Activated CD4-positive, alpha-beta T cell treated with anti-CD3 and anti-CD28 coated beads, Interleukin-2, amount 10 ng/mL, durations not matched to agents 24 days and 14 days (primary cell): ENCODE results near the gene ZNF615. TPM values are rescaled to one million over a fixed set of nuclear protein-coding genes. Genes with fewer than 3 reads are reported as not detected.
"Not testable (repeated sequence)": the region's sequence is repeated elsewhere in the genome, so short reads cannot be mapped to it uniquely, and the experiment has no call there.

Experiments
- DNase-seq: peaks from one replicate; pipeline ENCODE4 v3.0.0; 2022
- H3K27ac Mint-ChIP-seq: one replicate; pipeline ENCODE4 v1.8.0; 2022; ENCODE audit warnings: mild to moderate bottlenecking, mixed read lengths
- H3K27me3 Mint-ChIP-seq: one replicate; pipeline ENCODE4 v1.8.0; 2022; ENCODE audit warnings: mixed read lengths
- H3K36me3 Mint-ChIP-seq: one replicate; pipeline ENCODE4 v1.8.0; 2022; ENCODE audit warnings: low read depth, mild to moderate bottlenecking, mixed read lengths
- H3K4me1 Mint-ChIP-seq: one replicate; pipeline ENCODE4 v1.8.0; 2021; ENCODE audit warnings: mixed read lengths
- H3K4me3 Mint-ChIP-seq: one replicate; pipeline ENCODE4 v1.8.0; 2022; ENCODE audit warnings: mild to moderate bottlenecking, moderate library complexity, mixed read lengths
- H3K9me3 Mint-ChIP-seq: one replicate; pipeline ENCODE4 v1.8.0; 2021; ENCODE audit warnings: mixed read lengths
- intact Hi-C: fragments of 100-400 bp; cut with micrococcal nuclease; formaldehyde crosslinking; loops from one replicate; pipeline ENCODE4 v1.15.1; 2023
- total RNA-seq: library from RNA; stranded (reverse); gene quantifications from 2 replicates; pipeline ENCODE4 v1.2.3, GENCODE V29; 2022

Gene ZNF615
- 5.9 and 6.9 TPM in 2 replicates for total RNA-seq

- peak; percentile 96 for DNase-seq
- Mint-ChIP-seq H3K9me3 (peaks cover 18% of the 10 kb centered on the region), H3K4me1 (peaks cover 14% of the 10 kb centered on the region), H3K27me3 (no peaks in the 10 kb centered on the region), H3K36me3 (peaks cover 51% of the 10 kb centered on the region), H3K4me3 (peak within 1 kb of the TSS; percentile 91), H3K27ac (peak within 1 kb of the TSS; percentile 98)
- intact Hi-C loops, result loop anchor here (1.0 to 2.0 kb wide), 4 partner anchors 20 to 81 kb away; partner anchors contain the start of genes ZNF350, ZNF613 and ZNF614
These were observed at the start of gene ZNF615 for GRCh38 chr19:52007806-52008557. Gene ZNF615, minus strand, starts transcription at chr19:52008211. Its CDS starts 4,500 bp downstream, at chr19:52003711.

DNA sequence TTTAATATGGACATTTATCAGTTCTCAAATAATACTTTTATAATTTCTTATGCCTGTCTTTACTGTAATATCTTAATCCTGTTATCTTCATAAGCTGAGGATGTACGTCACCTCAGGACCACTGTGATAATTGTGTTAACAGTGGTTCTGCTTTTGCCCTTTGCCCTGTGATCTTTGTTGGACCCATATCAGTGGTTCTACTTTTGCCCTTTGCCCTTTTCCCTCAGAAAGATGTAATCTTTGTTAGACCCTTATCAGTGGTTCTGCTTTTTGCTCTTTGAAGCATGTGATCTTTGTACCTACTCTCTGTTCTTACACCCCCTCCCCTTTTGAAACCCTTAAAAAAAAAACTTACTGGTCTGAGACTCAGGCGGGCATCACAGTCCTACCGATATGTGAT is 48.5 kb upstream of the ZNF615 start:
- peaks cover 38% of the 10 kb centered on the region for H3K36me3 Mint-ChIP-seq

DNA sequence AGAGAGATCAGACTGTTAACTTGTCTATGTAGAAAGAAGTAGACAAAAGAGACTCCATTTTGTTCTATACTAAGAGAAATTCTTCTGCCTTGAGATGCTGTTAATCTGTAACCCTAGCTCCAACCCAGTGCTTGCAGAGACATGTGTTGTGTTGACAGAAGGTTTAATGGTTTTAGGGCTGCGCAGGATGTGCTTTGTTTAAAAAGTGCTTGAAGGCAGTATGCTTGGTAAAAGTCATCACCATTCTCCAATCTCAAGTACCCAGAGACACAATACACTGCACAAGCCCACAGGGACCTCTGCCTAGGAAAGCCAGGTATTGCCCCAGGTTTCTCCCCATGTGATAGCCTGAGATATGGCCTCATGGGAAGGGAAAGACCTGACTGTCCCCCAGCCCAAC is 43.7 kb upstream of the ZNF615 start:
- H3K27me3 Mint-ChIP-seq, DNase-seq, H3K27ac Mint-ChIP-seq, intact Hi-C loops, H3K4me3 Mint-ChIP-seq: not testable (repeated sequence)
- peaks cover 21% of the 10 kb centered on the region for H3K4me1 Mint-ChIP-seq
- H3K36me3 Mint-ChIP-seq, result peaks cover 69% of the 10 kb centered on the region
- H3K9me3 Mint-ChIP-seq, result peaks cover 52% of the 10 kb centered on the region

More for the DNA sequence above, 48.5 kb upstream of the ZNF615 start:
- intact Hi-C loops, H3K27me3 Mint-ChIP-seq, H3K4me3 Mint-ChIP-seq, DNase-seq, H3K4me1 Mint-ChIP-seq, H3K27ac Mint-ChIP-seq: not testable (repeated sequence)
- H3K9me3 Mint-ChIP-seq, result peaks cover 36% of the 10 kb centered on the region

DNA sequence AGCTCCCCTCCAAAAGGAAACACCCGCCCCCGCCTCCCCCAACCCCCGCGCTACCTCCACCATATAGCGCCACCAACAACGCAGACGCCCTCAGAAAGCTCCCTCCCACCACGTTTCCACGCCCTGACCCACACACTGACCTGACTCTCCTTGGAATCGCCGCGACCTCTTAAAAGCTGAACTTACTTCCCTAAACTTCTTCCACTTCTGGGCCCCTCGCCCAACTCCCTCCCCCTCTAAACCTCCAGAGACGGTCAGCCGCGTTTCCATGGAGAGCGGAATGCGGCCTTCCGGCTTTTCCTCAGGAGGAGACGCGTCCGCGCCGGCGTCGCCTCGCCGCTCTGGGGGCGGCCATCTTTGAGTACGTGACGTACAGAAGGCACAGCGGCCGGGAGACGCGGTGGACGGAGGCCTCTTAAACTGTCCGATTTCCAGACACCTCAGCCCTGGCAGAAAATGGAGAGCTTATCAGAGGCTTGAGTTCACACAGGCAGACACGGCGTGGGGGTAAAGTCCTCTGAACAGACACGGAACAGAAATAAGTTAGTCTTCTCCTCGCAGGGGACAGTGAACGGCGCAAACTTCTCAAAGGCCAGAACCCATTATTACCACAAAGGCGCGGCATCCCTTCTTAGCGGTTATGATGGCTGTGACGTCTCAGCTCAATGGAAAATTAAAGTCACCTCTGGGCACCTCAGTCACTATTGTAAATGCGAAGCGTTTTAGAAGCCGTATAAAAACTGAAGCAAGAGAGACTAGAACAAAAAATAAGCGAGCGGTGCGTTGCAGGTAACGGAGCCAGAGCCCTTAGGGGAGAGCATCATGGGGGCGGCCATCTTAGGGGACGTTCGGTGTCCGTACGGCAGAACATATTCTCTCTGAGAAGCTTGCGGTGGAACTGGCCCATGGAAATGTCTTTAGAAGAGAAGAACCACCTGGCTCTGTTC is 40.8 kb upstream of the ZNF615 start, which contains the start of gene ZNF432:
Gene ZNF432 (minus strand): TSS at position 284 of the 947 bp plus-strand sequence. CDS start 1,970 bp downstream, outside the sequence.
- intact Hi-C loops, result loop anchor here (1.0 to 2.0 kb wide), 7 partner anchors 21 to 488 kb away; partner anchors contain the start of genes ZNF350, ZNF613, ZNF614 and ZNF615
- DNase-seq, result peak; percentile 94
- peak within 1 kb of the TSS; percentile 99 for H3K27ac Mint-ChIP-seq
- H3K9me3 Mint-ChIP-seq, result peaks cover 48% of the 10 kb centered on the region
- H3K4me3 Mint-ChIP-seq, result peak within 1 kb of the TSS; percentile 98
- peaks cover 82% of the 10 kb centered on the region for H3K36me3 Mint-ChIP-seq
- H3K27me3 Mint-ChIP-seq, result no peaks in the 10 kb centered on the region
- peaks cover 21% of the 10 kb centered on the region for H3K4me1 Mint-ChIP-seq

DNA sequence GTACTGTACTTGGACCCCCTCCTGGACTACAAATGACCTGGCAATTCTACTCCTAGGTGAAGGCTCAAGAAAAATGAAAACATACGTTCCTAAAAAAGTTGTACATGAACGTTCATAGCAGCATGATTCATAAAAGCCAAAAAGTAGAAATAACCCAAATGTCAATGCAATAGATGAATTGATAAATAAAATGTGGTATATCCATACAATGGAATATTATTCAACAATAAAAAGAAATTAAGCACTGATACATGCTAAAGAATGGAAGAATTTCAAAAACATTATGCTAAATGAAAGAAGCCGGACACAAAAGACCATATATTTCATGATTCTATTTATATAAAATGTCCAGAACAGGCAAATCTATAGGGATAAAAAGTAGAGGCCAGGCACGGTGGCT is 31.2 kb upstream of the ZNF615 start:
- no peaks in the 10 kb centered on the region for H3K27me3 Mint-ChIP-seq
- intact Hi-C loops, result no loop called here
- H3K36me3 Mint-ChIP-seq, result peaks cover 95% of the 10 kb centered on the region
- no peaks in the 10 kb centered on the region for H3K4me1 Mint-ChIP-seq
- no peak for DNase-seq
- H3K4me3 Mint-ChIP-seq, result no peak overlapping the region
- H3K27ac Mint-ChIP-seq, result no peak overlapping the region
- H3K9me3 Mint-ChIP-seq, result peaks cover 44% of the 10 kb centered on the region

GRCh38 chr19:52034051-52034728 is 26.2 kb upstream of the ZNF615 start:
- intact Hi-C loops, result no loop called here
- no peak overlapping the region for H3K27ac Mint-ChIP-seq
- H3K4me1 Mint-ChIP-seq, result no peaks in the 10 kb centered on the region
- H3K9me3 Mint-ChIP-seq, result peaks cover 40% of the 10 kb centered on the region
- H3K36me3 Mint-ChIP-seq, result peaks cover 80% of the 10 kb centered on the region
- no peak overlapping the region for H3K4me3 Mint-ChIP-seq
- DNase-seq, result no peak
- H3K27me3 Mint-ChIP-seq, result no peaks in the 10 kb centered on the region

DNA sequence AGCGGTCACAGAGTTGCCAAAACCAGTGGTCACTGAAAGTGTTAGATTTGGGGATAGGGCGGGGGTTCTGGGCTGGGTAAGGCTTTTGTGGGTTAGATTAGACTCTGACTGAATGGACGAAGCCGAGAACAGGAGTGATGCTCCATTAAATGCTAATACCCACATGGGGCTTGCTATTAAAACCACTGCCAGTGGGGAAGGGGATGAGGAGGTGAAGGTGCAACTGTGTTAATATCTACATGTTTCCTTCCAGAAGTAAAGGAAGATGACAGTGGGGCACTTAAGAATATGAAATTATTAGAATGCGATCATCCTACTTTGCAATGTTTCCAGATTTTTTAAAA is 20.7 kb upstream of the ZNF615 start:
- Mint-ChIP-seq H3K27ac (peak overlapping the region; percentile 95), H3K36me3 (peaks cover 73% of the 10 kb centered on the region), H3K27me3 (no peaks in the 10 kb centered on the region), H3K9me3 (peaks cover 36% of the 10 kb centered on the region), H3K4me3 (peak overlapping the region; percentile 94), H3K4me1 (peaks cover 15% of the 10 kb centered on the region)
- intact Hi-C loops, result loop anchor here (1.0 kb wide), 5 partner anchors 20 to 161 kb away; partner anchors contain the start of genes ZNF350, ZNF432, ZNF613 and ZNF615
- no peak for DNase-seq

- peaks cover 34% of the 10 kb centered on the region for H3K9me3 Mint-ChIP-seq
These were observed 20.2 kb upstream of the ZNF615 start, which contains the start of gene ZNF614 for GRCh38 chr19:52028027-52028779. Gene ZNF614, minus strand, starts transcription at chr19:52028379. Its CDS starts 2,634 bp downstream, at chr19:52025745.

GRCh38 chr19:52026255-52026990 is 18.4 kb upstream of the ZNF615 start:
- Mint-ChIP-seq H3K36me3 (peaks cover 81% of the 10 kb centered on the region), H3K4me1 (peaks cover 15% of the 10 kb centered on the region), H3K9me3 (peaks cover 34% of the 10 kb centered on the region)
- intact Hi-C loops, H3K4me3 Mint-ChIP-seq, H3K27me3 Mint-ChIP-seq, DNase-seq, H3K27ac Mint-ChIP-seq: not testable (repeated sequence)

More at GRCh38 chr19:52028027-52028779, 20.2 kb upstream of the ZNF615 start, which contains the start of gene ZNF614:
- Mint-ChIP-seq H3K27me3 (no peaks in the 10 kb centered on the region), H3K4me3 (peak within 1 kb of the TSS; percentile 94), H3K4me1 (peaks cover 15% of the 10 kb centered on the region), H3K27ac (peak within 1 kb of the TSS; percentile 95), H3K36me3 (peaks cover 74% of the 10 kb centered on the region)
- intact Hi-C loops, result loop anchor here (1.0 kb wide), 5 partner anchors 20 to 161 kb away; partner anchors contain the start of genes ZNF350, ZNF432, ZNF613 and ZNF615
- DNase-seq, result peak; percentile 96

GRCh38 chr19:52024478-52024877 is 16.5 kb upstream of the ZNF615 start:
- Mint-ChIP-seq H3K9me3 (peaks cover 41% of the 10 kb centered on the region), H3K36me3 (peaks cover 86% of the 10 kb centered on the region), H3K4me1 (peaks cover 15% of the 10 kb centered on the region)
- DNase-seq, H3K27ac Mint-ChIP-seq, H3K27me3 Mint-ChIP-seq, H3K4me3 Mint-ChIP-seq, intact Hi-C loops: not testable (repeated sequence)

DNA sequence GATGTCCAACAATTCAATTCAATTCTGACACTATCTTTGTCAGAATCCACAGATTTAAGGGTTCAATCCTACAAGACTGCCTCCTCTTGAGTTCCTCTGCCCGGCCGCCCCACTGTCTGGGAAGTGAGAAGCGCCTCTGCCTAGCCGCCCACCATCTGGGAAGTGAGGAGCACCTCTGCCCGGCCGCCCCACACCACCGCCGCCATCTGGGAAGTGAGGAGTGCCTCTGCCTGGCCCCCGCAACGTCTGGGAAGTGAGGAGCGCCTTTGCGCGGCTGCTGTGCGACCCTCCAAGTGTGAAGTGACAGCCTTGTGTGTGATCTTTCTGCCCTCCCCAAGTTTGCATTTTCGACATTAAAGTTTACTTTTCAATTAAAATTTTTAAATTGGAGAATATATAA is 14.2 kb upstream of the ZNF615 start:
- intact Hi-C loops, result no loop called here
- H3K4me3 Mint-ChIP-seq, result no peak overlapping the region
- peaks cover 39% of the 10 kb centered on the region for H3K9me3 Mint-ChIP-seq
- H3K36me3 Mint-ChIP-seq, result peaks cover 95% of the 10 kb centered on the region
- no peak overlapping the region for H3K27ac Mint-ChIP-seq
- DNase-seq, result no peak
- peaks cover 8% of the 10 kb centered on the region for H3K4me1 Mint-ChIP-seq
- H3K27me3 Mint-ChIP-seq, result no peaks in the 10 kb centered on the region

- Mint-ChIP-seq H3K4me1 (no peaks in the 10 kb centered on the region), H3K4me3 (no peak overlapping the region), H3K9me3 (peaks cover 39% of the 10 kb centered on the region), H3K27me3 (no peaks in the 10 kb centered on the region), H3K36me3 (peaks cover 95% of the 10 kb centered on the region), H3K27ac (no peak overlapping the region)
- intact Hi-C loops, result no loop called here
- no peak for DNase-seq
These were observed 12.5 kb upstream of the ZNF615 start for GRCh38 chr19:52020506-52020905.
